GM15510 (cell line): ENCODE measurements around the gene JAKMIP1.

Experiments
- POLR2A ChIP-seq: IDR thresholded peaks from 3 replicates; pipeline ENCODE4 v1.6.1; 2011; ENCODE audit warnings: borderline replicate concordance; ENCODE audit not compliant: insufficient read length; ENCODE audit errors: extremely low read depth

JAKMIP1 gene

DNA sequence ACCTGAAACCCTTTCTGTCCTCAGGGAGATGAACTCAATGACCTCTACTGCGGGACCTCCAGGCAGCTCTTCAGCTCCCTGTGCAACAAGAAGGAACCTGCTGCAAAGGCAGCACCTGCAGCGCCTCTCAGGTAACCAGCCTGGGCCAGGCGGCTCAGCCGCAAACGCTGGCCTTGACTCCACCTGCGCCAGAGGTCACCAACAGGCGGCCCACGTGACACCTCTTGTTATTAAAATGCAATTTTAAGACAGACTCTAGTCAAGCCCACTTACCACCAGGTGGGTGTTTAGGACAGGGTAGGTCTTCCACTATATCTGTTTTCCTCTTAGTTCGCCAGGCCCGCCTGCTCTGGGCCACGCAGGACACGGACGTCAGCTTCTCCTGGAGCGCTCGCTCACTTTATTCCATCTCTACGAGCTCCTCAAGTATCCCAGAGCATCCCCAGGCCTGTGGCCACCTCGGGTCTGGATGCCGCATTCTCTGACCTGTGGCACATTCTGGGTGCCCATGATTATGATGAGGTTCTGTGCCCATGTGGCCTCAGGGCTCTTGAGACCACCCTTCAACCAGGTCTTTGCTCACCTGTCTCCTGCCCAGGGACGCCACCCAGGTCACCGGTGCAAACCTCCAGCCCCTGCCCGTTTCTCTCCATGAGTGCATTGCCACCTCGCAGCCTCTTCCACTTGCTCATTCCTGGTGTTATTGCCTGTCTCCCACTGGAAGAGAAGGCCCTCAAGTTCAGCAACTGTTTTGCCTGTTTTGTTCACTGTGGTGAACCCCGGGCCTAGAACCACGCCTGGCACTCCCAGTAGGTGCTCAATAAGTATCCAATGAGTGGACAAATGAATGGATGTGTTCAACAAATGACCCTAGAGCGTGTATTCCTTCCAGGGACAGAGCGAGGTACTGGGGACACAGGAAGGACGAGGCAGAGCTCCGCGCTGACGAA, 32.8 kb upstream of the JAKMIP1 start:
- TF ChIP-seq POLR2A = no peak

DNA sequence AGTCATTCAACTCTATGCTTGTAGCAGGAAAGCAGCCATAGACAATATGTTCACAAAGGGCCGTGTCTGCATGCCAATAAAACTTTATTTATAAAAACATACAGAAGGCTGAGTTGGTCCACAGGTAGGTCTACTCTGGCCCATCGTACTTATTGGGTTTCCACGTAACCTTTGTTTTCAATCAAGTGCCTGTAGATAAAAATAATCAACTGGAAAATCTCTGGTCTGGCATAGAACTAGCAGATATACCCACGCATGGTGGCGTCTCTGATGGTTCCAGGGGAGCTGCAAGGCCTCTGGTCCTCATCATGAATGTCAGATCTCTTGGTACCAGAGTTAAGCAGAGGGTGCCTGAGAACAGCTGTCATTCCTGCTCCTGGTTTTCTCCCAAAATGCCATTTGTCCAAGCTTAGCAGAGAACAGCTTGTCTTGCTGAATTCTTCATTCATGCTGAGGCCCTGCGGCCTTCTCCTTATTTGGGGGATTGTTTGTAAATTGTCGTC, 31.4 kb upstream of the JAKMIP1 start:
- no peak for TF ChIP-seq POLR2A

DNA sequence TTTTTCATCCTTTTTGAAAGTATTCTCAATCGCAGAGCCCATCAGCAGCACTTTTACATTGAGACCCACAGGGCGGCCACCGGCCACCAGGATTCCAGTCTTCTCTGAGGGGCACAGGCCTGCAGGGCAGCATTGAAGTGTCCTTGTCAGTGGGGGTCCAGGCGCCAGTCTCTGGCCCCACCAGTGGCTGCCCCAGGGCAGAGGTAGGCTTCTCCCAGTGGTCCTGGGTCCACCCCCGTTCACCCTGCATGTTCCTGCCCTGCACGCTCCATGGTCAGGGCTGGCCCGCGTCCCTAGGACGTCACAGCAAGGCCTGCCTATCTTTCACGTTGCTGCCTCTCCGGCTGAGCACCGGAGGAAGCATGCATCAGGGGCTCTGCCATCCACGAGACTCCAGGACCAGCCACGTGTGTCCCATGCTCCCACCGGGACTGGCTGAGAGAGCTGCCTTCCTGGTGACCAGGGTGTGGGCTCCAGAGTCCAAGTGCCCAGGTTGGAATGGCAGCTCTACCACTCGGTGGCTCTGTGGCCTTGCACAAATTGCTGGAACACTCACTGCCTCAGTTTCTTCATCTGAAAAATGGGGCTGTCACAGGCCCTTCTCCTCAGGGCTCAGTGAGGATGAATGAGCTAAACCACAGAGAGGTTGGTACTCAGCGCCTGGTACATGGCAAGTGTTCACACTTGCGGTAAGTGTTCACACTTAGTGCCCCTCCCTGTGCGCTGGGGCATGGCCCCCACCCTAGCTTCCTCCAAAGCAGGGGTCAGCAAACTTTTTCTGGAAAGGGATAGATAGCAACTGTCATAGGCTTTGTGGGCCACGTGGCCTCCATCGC, 30.7 kb upstream of the JAKMIP1 start:
- TF ChIP-seq POLR2A = no peak

DNA sequence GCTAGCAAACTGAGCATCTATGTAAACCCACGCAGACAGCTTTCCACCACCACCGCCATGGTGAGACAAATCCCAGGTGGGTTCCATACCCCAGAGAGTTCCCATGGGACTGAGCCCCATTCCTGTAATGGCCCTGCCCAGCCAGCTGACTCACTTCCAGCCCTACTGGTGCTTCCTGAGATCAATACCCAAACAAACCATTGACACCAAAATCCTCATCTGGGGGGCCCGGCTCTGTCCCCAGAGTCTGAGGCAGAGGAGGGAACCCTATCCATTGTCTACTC, 30.1 kb upstream of the JAKMIP1 start:
- TF ChIP-seq POLR2A = no peak

DNA sequence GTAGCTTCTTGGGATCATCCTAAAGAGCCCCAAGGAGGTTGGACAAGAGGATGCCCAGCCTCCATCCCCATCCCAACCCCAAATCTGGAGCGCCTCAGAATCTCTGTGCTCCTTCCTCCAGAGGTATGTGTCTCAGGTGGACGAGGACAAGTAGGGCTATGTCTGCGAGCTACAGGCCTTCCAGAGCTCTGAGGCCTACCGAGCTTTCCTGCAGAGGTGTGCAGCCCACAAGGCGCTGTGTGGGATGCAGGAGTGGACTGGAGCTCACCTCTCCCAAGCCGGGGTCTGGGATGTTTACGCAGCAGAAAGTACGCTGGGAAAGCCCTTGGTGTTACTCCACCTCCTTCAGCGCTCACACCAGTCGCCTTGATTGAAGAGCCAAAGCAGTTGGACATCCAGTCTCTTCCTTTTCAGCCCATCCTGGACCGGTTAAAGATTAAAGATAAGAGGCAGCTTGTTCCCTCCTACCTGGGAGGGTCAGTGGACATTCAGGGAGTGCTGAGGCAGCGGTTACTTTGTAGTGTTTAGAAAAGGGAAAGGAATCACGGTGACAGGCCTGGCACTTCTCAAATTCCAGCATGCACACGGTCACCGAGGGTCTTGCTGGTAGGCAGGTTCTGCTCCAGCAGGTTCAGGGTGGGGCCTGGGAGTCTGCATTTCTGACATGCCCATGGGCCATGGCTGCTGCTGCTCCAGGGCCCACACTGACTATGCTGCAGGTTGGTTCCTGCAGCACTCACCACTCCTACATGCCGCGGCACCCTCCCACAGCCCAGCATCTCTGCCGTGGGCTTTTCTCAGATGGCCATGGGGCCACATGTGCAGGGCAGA, 29.5 kb upstream of the JAKMIP1 start:
- TF ChIP-seq POLR2A = no peak

DNA sequence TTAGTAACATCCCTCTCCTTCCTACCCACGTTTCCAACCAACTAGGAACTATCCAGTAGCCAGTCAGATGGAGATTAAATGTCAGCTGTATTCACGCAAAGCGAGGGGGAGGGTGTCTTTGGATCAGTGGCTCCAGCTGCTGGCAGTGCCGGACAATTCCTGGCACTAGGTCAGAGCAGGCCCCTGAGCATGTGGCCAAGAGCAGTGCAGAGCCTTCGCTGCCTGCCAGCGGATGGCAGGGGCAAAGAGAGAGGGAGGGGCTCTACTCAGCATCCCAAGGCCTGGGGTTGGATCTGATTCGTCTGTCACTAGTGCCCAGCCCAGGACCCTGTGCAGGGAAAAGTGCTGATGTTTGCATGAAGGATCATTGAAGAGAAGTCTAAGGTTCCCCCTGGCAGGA, 28.7 kb upstream of the JAKMIP1 start:
- no peak for TF ChIP-seq POLR2A

DNA sequence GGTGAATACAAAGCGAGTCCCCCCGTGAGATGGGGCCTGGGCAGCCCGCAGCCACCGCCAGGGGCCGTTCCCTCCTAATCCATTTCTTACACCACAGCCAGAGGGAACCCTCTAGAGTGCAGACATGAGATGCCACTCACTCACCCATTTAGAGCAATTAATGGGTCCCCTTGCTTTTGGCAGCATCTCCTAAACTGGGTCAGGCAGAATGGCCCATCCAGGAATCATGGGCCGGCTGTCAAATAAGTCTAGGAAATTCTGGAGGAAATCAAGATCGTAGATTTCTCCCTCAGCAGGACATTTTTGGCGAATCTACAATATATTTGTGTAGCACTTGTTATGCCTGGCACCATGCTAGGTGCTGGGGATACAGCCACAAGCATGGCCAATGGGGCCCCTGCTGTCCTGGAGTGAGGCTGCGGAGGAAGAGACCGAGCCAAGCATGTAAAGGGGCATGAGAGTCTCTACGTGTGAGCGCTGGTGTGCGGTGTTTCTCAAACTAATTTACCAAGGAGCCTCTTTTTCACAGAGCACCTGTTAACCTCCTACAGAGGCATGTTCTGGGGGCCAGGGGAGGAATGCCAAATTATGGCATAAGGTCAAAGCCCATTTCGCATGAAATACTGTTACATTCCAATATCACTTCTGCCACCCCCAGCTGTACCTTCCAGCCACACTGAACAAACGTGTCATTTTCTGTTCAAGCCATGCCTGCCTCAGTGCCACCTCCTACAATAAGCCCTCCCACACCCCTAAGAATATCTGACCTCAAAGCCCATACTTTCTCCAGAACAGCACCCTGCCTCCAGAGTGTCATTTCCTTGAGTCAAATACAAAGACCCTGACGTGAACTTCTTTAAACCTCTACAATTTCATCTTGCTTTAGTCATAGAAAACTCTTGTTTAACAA, 28.1 kb upstream of the JAKMIP1 start:
- TF ChIP-seq POLR2A = no peak

DNA sequence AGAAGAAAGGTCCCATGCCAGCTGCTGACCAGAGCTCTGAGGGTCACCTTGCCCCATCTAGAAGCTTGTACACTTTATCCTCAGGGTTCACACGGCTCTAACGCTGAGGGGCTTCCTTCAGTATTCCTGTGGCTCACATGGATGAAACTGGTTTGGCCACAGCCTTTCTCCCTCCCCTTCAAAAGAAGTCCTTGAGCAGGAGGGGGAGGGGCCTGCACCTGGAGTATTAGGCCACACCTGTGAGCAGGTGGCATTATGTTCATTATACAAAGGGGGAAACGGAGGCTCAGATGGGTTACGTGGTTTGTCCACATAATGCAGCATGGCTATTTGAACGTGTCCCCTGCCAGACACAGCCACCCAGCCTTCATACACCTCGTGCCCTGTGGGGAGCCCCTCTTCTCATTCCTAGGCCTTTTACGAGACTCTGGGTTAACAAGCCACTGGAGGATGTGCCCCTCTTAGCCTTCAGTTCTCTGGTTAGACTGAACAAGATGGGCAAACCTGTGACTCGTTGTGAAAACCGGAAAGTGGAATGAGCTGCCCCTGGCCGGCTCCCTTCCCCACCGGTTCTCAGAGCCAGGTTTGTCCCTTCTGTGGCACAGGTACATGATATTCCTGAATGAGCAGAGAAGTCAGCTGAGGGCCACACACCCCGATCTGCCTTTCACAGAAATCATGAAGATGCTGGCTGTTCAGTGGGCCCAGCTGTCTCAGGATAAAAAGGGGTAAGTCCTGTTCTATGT, 27.2 kb upstream of the JAKMIP1 start:
- no peak for TF ChIP-seq POLR2A

DNA sequence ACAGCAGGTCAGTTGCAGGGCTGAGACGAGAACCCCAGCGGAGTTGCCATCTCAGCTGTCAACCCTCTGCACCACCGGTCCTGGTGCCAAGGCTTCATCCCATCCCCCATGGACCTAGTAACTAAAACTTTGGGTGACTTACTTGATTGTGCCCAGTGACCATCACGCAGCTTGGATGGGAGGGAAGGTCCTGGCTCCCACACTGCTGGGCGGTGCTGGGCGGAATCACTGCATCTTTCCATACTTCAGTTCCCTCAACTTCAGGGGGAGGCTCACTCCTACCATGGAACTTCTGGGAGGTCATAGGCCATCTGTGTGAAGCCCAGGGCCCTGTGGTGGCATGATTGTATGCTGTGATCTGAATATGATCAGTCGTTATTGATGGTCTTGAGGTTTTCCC, 26.2 kb upstream of the JAKMIP1 start:
- TF ChIP-seq POLR2A = no peak

DNA sequence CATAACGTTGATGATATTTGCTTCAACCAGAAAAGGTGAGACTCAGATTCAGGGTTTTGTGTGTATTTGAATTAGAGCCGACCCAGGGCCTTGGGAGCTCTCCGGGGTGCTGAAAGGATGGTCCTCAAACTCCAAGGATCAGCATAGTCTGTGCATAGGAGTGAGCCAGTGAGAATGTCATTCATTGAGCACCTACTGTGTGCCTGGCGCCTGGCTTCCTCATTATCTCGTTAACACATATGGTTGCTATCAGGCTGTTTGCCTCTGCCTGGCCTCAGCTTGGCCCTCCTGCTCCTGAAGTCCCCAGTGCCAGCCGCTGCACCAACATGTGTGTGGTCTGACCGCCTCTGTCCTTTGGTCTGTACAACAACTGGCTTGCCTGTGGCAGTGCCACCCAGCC, 25.1 kb upstream of the JAKMIP1 start:
- TF ChIP-seq POLR2A = no peak

DNA sequence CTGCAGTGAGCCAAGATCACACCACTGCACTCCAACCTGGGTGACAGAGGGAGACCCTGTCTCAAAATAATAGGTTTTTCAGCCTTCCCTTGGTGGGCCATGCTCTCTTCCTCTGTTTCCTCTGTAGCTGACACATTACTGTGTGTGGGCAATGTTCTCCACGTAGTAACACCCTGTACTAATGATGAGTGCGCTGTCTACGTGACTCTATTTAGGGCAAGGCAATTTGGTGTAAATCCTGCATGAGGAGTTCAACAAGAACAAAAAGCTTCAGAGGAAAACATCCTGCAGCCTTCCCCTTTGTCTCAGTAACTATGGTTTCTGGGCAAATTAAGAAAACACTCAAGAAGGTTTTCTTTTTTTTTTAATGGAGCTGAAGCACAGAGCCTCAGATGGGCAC, 24.4 kb upstream of the JAKMIP1 start:
- no peak for TF ChIP-seq POLR2A

DNA sequence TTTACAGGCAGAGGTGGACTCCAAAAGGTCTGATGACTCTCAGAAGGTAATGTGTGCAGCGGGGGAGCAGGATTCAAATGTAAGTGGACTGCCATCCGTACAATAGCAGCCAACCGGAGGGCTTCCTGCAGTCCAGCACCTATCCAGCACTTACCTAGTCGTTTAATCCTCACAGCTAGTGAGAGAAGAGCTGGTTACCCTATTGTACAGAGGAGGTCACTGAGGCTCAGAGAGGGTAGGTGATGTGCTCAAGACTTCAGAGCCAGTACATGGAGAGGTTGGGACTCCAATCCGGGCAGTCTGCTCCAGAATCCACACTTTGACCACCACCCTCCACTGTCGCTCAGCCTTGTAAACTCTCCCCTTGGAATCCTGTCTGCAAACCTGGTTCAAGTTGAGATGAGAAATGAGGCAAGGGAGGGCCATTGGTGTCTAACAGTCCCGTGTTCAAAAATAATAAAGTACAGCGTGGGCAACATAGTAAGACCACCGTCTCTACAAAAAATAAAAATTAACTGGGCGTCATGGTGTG, 22.5 kb upstream of the JAKMIP1 start:
- TF ChIP-seq POLR2A = no peak
